Stimulated activated CD4-positive, alpha-beta T cell treated with anti-CD3 and anti-CD28 coated beads, Interleukin-4, amount 100 ng/mL, for 1 hour (primary cell): ENCODE measurements around the gene NDP.
"Not testable (repeated sequence)": the region's sequence is repeated elsewhere in the genome, so short reads cannot be mapped to it uniquely, and the experiment has no call there.

Source experiments
- DNase-seq: peaks from one replicate; pipeline ENCODE4 v3.0.0-alpha.2; 2020

NDP gene

DNA sequence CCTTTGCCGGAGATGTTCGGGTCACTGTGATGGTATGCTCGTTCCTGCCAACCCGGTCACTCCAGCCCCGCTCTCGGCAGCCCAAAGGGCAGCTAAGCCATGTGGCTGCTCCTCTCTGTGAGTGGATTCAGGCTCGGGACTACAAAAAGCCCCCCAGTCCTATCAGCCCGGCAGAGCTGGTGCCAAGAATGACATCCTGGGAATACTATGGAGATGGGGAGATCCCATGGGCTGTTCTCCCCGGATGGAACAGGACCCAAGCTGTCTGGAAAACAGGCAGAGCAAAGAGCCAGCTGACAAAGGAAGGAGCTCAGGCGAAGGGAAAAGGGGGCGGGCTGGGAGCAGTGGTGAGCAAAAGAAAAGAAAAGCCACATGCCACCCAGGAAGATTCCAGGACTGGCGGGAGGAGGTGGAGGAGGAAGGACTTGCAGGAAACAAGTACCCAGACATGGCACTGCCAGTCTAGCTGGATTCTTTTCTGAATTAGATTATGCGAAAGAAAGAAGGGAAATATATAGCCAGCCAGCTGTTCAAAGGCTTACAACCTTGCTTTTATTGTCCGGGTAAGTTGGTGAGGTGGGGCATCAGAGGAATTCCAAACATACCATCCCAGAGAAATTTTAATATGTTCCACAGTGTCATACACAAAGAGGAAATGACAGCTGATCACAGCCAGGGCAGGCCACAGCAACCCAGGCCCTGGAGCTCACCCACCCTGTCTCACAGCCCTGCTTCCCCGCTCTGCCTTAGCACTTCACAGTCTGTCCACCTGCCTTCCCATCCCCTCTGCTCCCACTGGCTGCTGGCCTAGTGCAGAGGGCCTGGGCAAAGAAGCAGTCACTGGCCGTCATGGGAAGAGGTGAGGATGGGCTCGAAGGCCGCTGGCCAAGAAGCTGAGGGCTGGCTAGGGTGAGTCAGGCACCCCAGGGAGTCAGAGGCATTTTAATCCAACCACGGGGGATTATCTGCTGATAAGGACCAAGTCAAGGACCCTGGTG lies 3.4 kb downstream of the NDP start:
- no peak for DNase-seq

DNA sequence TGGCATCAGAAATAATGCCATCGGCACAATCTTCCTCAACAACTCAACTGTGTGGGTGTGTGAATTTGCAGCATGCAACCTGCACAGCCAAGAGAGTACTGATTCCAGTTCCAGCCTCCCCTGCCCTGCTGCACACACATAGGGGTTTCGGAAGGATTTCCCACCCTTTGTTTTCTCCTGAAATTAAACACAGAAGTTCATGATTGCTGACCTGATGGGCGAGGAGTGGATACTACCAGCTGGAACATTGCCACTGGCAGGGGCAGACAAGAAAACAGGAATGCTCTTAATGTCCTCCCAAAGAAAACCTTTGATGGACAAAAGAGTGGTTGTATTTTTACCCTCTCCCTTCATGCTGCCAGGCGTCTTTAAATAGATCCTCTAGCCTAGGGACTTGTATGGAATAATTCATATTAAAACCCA lies 4.8 kb downstream of the NDP start:
- DNase-seq: no peak

GRCh38 chrX:43964936-43965335 lies 8.3 kb downstream of the NDP start:
- no peak for DNase-seq

GRCh38 chrX:43963726-43964125 lies 9.5 kb downstream of the NDP start:
- DNase-seq: no peak

DNA sequence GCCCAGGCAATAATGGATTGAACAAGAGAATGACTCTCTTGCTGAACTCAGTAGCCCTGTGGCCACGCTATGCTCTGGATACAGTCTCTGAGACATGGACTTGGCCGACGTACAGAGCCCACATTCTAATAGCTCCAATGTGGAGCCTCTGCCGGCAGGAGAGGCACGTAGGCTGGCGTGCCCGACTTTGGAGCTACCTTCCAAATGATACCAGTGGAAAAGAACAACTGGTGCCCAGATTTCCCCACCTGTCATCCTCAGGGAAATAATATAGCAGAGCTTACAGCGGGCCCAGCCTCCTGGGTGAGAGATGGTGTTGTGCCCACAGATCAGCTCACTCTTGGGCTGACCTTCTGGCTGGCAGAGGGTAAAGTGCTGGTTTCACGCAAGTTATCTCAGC lies 10.6 kb downstream of the NDP start:
- no peak for DNase-seq

- no peak for DNase-seq
Observed at GRCh38 chrX:43961699-43962098, 11.5 kb downstream of the NDP start.

DNA sequence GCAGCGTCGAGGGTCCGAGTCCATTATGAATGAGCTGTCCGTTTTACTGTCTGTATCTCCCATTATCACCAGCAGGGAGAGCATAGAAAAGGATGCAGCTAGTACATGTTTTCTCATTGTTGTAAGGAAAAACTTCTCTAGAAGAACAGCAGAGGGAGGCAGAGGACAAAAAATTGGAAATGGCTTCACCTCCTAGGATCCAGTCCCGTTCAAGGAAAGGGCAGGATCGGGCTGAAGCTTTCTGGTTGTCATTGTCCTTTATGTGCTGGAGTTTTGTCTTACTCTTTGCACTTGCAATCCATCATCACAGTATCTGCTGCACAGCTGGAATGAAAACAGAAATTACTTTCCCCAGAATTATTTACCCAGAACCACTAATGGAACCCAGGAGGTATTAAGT lies 14.7 kb downstream of the NDP start:
- DNase-seq: no peak

DNA sequence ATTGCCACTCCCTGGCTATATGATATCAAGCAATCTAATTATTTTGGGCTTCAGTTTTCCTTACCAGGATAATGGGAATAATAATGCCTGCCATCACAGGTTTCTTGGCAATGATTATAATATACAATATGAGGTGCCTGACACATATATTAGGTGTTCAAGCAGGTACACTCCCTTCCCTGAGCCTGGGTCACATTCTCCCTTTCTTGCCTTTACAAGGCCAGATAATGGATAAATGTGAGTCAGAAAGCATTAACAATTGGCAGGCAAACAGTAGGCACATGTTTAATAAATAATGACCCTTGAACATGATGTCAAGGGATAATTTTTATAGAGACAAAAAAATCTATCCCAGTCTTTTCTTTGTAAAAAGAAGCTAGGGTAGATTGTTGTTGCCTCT lies 17.2 kb downstream of the NDP start:
- no peak for DNase-seq

GRCh38 chrX:43953218-43953617 lies 20.0 kb downstream of the NDP start:
- no peak for DNase-seq

- DNase-seq: peak; percentile 15
Observed at GRCh38 chrX:43949669-43950068, 23.5 kb downstream of the NDP start.

DNA sequence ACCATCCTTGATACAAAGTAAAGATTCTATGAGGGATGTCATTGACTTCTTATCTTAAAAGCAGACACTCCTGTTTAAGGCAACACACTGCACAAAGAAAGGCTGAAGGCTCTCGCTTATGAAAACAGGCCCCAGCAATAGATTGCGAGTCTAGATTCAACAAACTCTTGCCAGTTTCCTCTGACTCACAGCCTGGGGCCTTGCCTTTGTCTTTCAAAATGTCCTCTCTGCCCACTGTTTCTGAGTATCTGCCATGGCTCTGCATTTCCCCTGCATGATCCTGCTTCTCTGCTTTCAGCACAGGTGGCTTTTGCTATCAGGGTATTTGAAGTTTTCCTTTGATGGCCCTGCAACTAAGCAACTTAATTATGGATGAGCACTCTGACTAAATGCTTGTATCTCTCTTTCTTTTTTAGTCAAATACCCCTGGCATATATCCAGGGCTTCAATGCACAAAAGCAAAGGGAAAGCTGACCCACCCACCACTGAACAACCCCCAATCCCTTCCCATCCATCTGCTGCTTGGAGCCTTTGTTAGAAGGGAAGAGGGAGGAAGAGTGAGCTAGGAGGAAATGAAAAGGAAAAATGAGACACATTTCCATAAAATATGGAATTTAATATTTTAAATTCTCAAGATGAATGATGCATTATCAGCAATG lies 32.2 kb downstream of the NDP start:
- DNase-seq: no peak

DNA sequence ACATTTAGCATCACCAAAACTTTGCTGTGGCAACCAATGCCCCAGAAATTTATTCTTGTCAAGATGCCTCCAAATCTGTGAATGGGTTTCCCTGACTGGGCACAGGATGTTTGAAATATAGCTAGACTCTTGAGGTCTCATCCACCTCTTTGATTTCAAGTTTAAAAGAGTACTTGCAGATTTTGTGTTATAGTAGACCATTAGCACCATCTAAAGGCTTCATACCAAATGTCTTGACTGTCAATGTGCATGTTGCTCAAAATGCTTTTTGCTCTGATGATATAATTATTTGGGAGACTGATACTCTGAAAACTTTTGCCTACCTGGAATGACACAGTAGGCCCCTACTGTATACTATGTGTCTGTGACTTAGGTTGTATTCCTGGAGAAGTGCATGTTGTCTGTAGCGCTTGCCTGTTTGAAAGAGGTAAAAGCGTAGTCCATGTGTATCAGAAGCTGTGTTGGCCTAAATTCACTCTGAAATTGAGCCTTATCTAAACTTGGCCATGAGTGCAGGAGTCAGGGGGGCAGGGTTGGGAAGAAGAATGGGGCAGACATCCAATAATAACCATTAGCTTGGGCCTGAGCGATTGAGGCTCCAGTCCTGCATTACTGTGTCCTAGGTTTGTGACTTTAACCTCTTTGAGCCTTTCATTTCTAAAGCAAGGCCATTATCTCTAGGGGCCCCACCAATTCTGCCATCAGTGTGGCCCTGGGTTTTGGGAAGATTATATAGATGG lies 33.8 kb downstream of the NDP start:
- no peak for DNase-seq

GRCh38 chrX:43922032-43922431 lies 51.2 kb downstream of the NDP start:
- DNase-seq: not testable (repeated sequence)

- DNase-seq: not testable (repeated sequence)
Observed at GRCh38 chrX:43910772-43911171, 62.4 kb downstream of the NDP start.

- DNase-seq: no peak
Observed at GRCh38 chrX:43910012-43910411, 63.2 kb downstream of the NDP start.

- DNase-seq: no peak
Observed at GRCh38 chrX:43909141-43909540, 64.0 kb downstream of the NDP start.

- no peak for DNase-seq
Observed at GRCh38 chrX:43899878-43900815, 73.0 kb downstream of the NDP start.
